GM12878 (cell line): ENCODE measurements around the gene BMF. TPM values are rescaled to one million over a fixed set of nuclear protein-coding genes. Genes with fewer than 3 reads are reported as not detected.
A peak's percentile ranks its signal among the peaks of the same experiment; 100 is the strongest.

ENCODE experiments used
- CHD2 ChIP-seq: IDR thresholded peaks from 2 replicates; pipeline ENCODE4 v1.6.1; 2011; ENCODE audit warnings: low read depth, low read length, improper control_type of control experiment, borderline replicate concordance
- E2F8 ChIP-seq: fragments of 450-650 bp; IDR thresholded peaks from 2 replicates; pipeline ENCODE4 v1.6.1; 2018; ENCODE audit warnings: mild to moderate bottlenecking, low read depth, moderate library complexity; ENCODE audit not compliant: partially characterized antibody
- EED ChIP-seq: sonication (generic); IDR thresholded peaks from 2 replicates; pipeline ENCODE4 v1.6.1; 2016; ENCODE audit warnings: antibody characterized with exemption, low read depth
- EZH2 ChIP-seq: IDR thresholded peaks from 2 replicates; pipeline ENCODE4 v1.6.1; 2012; ENCODE audit warnings: low read depth, mild to moderate bottlenecking, control low read depth, inconsistent platforms, low read length, borderline replicate concordance; ENCODE audit not compliant: control insufficient read depth
- FOXM1 ChIP-seq: IDR thresholded peaks from 2 replicates; pipeline ENCODE4 v1.6.1; 2012; ENCODE audit warnings: low read depth, mild to moderate bottlenecking, inconsistent platforms, low read length, moderate library complexity
- HCFC1 ChIP-seq: fragments of 150-350 bp; IDR thresholded peaks from 2 replicates; pipeline ENCODE4 v1.6.1; 2014; ENCODE audit warnings: low read length
- KDM1A ChIP-seq: fragments of 200-600 bp; sonication (generic); IDR thresholded peaks from 2 replicates; pipeline ENCODE4 v1.6.1; 2016; ENCODE audit warnings: borderline replicate concordance
- MTA2 ChIP-seq: fragments of 450-650 bp; IDR thresholded peaks from 2 replicates; pipeline ENCODE4 v1.6.1; 2016; ENCODE audit warnings: low read depth, mild to moderate bottlenecking, moderate library complexity
- MTA3 ChIP-seq: IDR thresholded peaks from 2 replicates; pipeline ENCODE4 v1.6.1; 2012; ENCODE audit warnings: low read length, inconsistent platforms, borderline replicate concordance
- NFIC ChIP-seq: IDR thresholded peaks from 2 replicates; pipeline ENCODE4 v1.6.1; 2012; ENCODE audit warnings: low read depth, mild to moderate bottlenecking, inconsistent platforms, low read length, moderate library complexity
- PAX5 ChIP-seq: IDR thresholded peaks from 2 replicates; pipeline ENCODE4 v1.6.1; 2011; ENCODE audit warnings: low read depth, low read length, borderline replicate concordance
- PAX8 ChIP-seq: fragments of 450-650 bp; IDR thresholded peaks from 2 replicates; pipeline ENCODE4 v1.6.1; 2017; ENCODE audit warnings: mild to moderate bottlenecking, moderate library complexity
- PML ChIP-seq: IDR thresholded peaks from 2 replicates; pipeline ENCODE4 v1.6.1; 2012; ENCODE audit warnings: low read length, inconsistent platforms
- POLR2AphosphoS5 ChIP-seq: IDR thresholded peaks from 2 replicates; pipeline ENCODE4 v1.6.1; 2011; ENCODE audit warnings: mild to moderate bottlenecking, low read length, inconsistent platforms
- RB1 ChIP-seq: fragments of 450-650 bp; formaldehyde crosslinking; IDR thresholded peaks from 2 replicates; pipeline ENCODE4 v1.6.1; 2017; ENCODE audit warnings: mild to moderate bottlenecking, borderline replicate concordance
- SMAD1 ChIP-seq: fragments of 450-650 bp; IDR thresholded peaks from 2 replicates; pipeline ENCODE4 v1.6.1; 2018; ENCODE audit warnings: mild to moderate bottlenecking, low read depth; ENCODE audit not compliant: partially characterized antibody
- STAT3 ChIP-seq: IDR thresholded peaks from 2 replicates; pipeline ENCODE4 v1.6.1; 2011; ENCODE audit warnings: low read depth, low read length, improper control_type of control experiment
- SUZ12 ChIP-seq: fragments of 200-600 bp; sonication (generic); IDR thresholded peaks from one replicate; pipeline ENCODE4 v1.6.1; 2018; ENCODE audit warnings: antibody characterized with exemption, mild to moderate bottlenecking; ENCODE audit not compliant: unreplicated experiment
- TBL1XR1 ChIP-seq: IDR thresholded peaks from 2 replicates; pipeline ENCODE4 v1.6.1; 2012; ENCODE audit warnings: low read depth, low read length, improper control_type of control experiment
- ZBTB11 ChIP-seq: fragments of 450-650 bp; formaldehyde crosslinking; IDR thresholded peaks from 2 replicates; pipeline ENCODE4 v1.5.0; 2022; ENCODE audit warnings: mild to moderate bottlenecking, missing genetic modification characterization
- ZBTB33 ChIP-seq: fragments of 450-650 bp; IDR thresholded peaks from 2 replicates; pipeline ENCODE4 v1.6.1; 2017; ENCODE audit warnings: mild to moderate bottlenecking
- ZNF24 ChIP-seq: fragments of 450-650 bp; IDR thresholded peaks from 2 replicates; pipeline ENCODE4 v1.6.1; 2017; ENCODE audit warnings: antibody characterized with exemption, mild to moderate bottlenecking
- ZNF274 ChIP-seq: IDR thresholded peaks from one replicate; pipeline ENCODE4 v1.8.0; 2011; ENCODE audit not compliant: insufficient read length, insufficient read depth
- ZZZ3 ChIP-seq: IDR thresholded peaks from 2 replicates; pipeline ENCODE4 v1.6.1; 2011; ENCODE audit warnings: low read depth; ENCODE audit not compliant: control insufficient read depth, insufficient read length
- polyA plus RNA-seq, 11 experiments: library from polyadenylated mRNA; depleted of rRNA in 4 of 11; unstranded in 6 of 11; stranded (reverse) in 5 of 11; fragments of >200 nt; fragmentation: Nextera tagmentation in 4 of 11; fragmentation: Illumina TruSeq in 1 of 11; extraction: Ambion mirVana in 4 of 11; extraction: Trizol in 1 of 11; gene quantifications; 1 replicate in 1 of 11; 2 replicates in 10 of 11; pipeline versions ENCODE4 v1.2.1 to v1.2.3, GENCODE V29; 2011 to 2016; ENCODE audit warnings: inconsistent platforms in 2 of 11, missing spikeins in 2 of 11, low read depth in 1 of 11
- total RNA-seq, 4 experiments: library from RNA; depleted of rRNA in 3 of 4; stranded (reverse); fragments of >200 nt in 3 of 4; fragmentation: Illumina TruSeq in 1 of 4; extraction: Trizol in 1 of 4; gene quantifications; 2 replicates each; pipeline versions ENCODE4 v1.2.1 to v1.2.3, GENCODE V29; 2013 to 2021

BMF gene
- total and polyA plus RNA-seq, 10 of the 15 experiments (the other 5 are each of a cell fraction or from before 2014, with no cell fraction given) = 0.82 to 34.9 (median 16.9) TPM

- TF ChIP-seq ZBTB33 (no peak), MTA2 (peak; percentile 58; the same call in 1 of the 2 replicates), ZBTB11 (no peak), FOXM1 (no peak), PAX5 (peak; percentile 42; the same call in 1 of the 2 replicates), ZZZ3 (no peak), ZNF274 (no peak), PAX8 (no peak), NFIC (no peak), E2F8 (peak; percentile 85), SMAD1 (peak; percentile 57), EED (peak; percentile 81), KDM1A (no peak), POLR2AphosphoS5 (no peak), STAT3 (no peak), HCFC1 (no peak), SUZ12 (no peak), TBL1XR1 (no peak), EZH2 (no peak), RB1 (peak; percentile 94), ZNF24 (no peak), PML (no peak), MTA3 (no peak), CHD2 (no peak; the same call in 1 of the 2 replicates)
Observed at GRCh38 chr15:40104865-40105516, 3.7 kb downstream of the BMF start (continued).
